HuH-7.5 (cell line): ENCODE data around the gene ADH5.
"Not testable (repeated sequence)": the region's sequence is repeated elsewhere in the genome, so short reads cannot be mapped to it uniquely, and the experiment has no call there.

Experiments used
- DNase-seq: peaks from one replicate; pipeline ENCODE4 v3.0.0; 2011; ENCODE audit warnings: low spot score

Gene ADH5

DNA sequence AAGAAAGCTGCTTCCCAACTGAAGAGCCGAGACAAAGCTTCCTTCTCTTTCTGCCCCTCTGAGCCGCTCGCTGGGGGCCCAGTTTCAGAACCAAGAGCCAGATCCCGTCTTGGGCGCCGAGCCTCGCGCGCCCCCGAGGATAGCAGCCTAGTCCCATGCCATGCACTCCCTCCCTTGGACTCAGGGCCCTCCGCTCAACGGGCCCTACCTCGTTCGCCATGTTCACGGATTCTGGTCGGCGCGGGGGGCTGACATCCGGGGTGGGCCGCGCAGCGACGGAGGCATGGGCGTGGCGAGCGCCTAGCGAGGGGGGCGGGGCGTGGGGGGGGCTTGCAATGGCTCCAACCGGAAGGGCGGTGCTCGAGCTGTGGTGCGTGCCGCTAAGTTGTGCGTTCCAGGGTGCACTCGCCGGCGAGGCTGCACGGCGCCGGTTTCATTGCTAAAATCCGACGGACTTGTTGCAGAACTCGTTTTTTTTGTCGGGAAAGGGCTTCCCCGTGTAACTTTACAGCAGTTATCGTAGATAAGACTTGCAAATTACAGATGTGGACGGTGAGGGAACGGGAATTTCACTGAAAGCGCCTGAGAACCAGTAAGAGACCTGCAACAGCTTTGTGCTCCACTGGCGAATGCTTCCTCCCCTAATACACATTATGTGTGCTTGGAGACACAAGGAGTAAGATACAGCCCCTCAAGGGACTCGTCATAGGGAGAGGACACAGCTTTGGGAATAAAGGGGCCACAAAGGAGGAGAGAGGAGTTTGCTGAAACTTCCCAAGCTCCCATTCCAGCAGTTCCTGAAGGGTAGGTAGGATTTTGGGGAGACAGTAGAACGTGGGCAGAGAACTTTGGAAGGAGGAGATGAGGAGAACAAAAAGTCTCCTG lies at the start of gene ADH5:
TSS of gene ADH5 (minus strand) at position 308 of the 885 bp plus-strand sequence. CDS start at position 220, 88 bp downstream.
- DNase-seq = peak; percentile 51

DNA sequence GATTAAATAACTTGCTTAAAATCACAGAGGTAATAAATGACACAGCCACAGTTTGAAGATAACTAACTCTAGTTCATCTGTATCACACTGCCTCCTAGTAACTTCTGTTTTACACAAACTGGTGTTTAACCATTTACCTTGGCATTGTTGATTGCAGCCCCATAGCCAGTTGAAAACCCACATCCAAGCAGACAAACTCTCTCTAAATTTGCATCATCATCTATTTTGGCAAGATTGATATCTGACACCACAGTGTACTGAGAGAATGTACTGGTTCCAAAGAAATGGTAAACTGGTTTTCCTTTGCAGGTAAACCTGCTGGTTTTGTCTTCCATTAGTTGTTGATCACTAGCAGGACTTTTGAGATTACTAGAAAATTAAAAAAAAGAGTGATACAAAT lies 47.7 kb upstream of the ADH5 start:
- DNase-seq = no peak

DNA sequence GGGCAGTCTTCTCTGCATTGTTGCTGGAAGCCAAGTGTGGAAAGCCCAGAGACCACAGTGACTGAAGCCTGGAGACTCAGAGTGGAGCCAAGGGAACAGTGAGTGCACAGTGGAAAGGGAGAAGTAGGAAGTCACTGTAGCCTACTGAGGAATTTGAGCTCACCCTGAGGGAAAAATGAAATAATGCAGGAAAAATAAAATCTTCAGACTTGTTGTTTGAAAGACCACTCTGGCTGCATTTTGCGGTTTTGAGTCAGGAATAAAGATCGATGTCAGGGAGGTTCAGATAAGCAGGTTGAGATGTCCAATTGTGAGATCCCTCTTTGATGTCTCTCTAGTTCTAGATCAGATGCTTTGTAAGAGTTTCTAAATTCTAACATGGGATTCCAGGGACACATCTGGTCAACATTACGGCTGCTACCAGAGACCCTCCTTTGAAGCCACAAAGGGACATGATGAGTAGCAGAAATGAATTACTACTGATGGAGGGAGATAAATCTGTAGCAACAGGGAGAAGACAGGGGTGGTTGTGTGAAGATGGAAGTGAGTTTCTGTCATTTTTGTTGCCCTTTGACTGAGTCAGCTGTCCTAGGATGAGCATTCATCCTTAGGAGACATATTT lies 47.1 kb upstream of the ADH5 start:
- no peak for DNase-seq

DNA sequence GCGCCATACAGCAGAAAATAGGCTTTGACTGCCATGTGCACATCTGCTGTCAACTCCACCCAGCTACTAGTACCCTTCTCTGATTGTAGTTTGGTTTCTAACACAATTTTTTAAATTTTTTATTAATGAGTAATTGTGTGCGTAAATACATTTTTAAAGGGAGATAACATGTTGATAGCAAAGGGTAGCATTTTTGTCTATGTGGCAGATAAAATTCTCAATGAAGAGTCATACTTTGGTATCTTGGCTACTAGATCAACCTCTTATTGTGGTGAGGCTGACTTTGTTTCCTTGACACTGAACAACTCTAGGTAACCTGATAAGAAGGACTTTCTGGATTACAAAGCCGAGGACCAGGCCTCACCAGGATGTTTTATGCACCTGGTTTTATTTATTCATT lies 46.0 kb upstream of the ADH5 start:
- no peak for DNase-seq

DNA sequence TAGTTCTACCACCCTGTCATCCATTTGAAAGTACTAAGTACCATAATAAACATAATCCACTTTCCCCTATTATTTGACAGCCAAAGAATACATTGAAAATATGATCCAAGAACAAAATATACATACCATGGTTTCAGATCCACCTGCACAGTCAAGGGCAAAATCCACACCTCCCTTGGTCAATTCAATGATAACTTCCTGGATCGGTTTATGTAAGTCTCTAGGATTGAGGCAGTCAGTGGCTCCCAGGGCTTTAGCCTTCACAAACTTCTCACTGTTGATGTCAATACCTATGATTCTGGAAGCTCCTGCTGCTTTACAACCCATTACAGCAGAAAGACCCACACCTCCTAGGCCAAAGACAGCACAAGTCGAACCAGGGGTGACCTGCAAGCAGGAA lies 42.8 kb upstream of the ADH5 start:
- DNase-seq = no peak

DNA sequence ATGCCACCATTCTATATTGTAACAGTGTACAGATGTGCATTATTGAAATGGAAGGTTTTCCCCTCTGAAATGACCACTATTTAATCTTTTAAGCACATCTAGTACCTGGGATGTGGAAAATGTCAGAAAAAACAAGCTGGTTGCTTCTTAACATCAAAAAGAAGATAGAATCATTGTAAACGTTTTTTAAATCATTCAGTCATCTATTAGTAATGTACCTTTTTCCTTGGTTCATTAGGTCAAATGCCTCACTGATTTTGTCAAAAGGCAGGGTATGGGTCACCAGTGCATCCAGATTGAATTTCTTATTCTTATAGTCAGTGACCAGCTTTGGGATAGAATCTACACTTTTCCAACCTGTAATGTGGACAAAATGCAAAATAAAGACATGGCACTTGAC lies 37.8 kb upstream of the ADH5 start:
- no peak for DNase-seq

DNA sequence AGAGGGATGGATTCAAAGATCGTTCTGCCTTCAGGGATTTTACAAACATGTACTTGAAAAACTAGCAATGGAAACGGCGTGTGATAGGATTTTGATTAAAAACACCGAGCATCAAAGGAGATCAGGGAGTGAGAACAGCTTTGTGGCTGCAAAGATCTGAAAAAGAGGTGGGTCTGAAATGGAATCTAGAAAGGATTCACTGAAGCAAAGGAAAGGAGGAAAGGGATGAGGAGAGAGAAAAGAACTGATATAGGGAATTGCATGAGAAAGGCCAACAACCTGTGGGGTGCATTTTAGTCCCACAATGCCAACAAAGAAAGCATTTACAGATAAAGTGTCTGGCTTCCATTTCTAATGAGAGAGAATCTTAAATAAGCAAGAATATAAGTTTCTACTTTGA lies 32.4 kb upstream of the ADH5 start:
- no peak for DNase-seq

DNA sequence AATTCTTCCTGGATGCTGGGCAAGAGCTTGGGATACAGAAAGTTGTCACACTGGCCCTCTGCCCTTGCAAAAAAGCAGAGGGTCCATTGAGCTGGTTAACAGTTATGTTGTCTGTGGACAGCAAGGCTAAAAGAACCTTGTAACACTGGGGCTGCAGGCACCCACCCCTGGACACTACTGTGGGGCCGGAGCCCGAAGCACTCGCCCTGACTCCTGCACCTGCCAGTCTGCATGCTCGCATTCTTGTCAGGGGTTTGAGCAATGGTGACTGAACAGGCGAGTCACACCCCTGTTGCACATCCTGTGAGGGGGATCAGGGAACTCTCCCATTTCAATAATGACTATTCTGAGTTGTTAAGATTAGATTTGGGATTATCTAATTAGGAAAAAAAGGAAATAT lies 31.9 kb upstream of the ADH5 start:
- no peak for DNase-seq

DNA sequence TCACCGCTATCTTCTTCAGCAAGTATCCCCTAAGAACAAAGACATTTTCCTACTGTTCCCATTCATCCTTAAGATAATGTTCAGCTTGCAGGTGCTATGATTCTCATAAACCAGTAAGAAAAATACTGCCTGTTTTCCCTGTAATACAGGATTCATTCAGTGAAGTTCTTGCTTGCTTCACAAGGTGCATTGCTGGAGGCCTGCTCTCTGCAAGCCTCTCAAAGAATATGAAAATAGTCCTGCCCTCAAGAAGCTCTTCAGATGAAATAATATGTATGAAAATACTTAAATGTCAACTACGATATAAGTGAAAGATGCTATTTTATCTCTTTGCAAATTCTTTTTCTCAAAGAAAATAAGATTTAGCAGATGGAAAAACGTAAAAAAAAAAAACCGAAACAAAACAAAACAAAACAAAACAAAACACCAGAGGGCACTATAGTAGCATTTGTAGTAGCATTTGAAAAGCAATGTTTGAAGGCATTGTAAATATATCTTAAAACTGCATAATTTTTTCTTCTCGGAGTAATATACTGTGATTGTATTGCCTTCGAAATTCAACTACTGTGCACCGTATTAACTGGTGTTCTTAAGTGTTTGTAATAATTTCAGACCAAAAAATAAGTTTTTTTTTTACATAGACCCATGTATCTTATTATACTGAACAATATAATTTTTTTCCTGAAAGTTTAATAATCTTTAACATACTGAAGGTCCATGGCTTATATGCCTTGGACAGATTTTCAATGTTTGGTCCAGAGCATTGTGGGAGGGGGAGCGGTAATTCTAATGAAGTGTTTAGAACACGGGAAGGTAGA lies 29.5 kb upstream of the ADH5 start:
- no peak for DNase-seq

DNA sequence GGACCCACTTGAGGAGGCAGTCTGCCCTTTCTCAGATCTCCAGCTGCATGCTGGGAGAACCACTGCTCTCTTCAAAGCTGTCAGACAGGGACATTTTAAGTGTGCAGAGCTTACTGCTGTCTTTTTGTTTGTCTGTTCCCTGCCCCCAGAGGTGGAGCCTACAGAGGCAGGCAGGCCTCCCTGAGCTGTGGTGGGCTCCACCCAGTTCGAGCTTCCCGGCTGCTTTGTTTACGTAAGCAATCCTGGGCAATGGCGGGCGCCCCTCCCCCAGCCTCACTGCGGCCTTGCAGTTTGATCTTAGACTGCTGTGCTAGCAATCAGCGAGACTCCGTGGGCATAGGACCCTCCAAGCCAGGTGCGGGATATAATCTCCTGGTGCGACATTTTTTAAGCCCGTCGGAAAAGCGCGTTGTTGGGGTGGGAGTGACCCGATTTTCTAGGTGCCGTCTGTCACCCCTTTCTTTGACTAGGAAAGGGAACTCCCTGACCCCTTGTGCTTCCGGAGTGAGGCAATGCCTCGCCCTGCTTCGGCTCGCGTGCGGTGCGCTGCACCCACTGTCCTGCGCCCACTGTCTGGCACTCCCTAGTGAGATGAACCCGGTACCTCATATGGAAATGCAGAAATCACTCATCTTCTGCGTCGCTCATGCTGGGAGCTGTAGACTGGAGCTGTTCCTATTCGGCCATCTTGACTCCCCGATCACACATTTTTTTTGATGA lies 28.7 kb upstream of the ADH5 start:
- not testable (repeated sequence) for DNase-seq

DNA sequence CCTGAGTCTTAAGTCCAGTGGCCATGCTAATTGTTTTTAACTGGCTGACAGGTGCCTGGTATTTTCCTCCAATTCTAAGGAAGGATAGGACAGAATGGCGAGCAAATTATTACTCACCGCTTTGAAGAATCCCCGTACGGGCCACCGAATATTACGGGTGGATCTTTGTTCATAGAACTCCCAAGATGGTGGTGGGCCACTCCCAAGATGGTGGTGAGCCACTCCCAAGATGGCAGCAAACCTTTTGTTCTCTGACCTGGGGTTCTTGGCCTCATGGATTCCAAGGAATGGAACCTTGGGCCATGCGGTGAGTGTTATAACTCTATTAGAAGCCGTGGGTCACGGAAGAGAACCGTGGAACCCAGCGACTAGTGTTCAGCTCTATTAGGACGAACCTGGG lies 20.7 kb upstream of the ADH5 start:
- DNase-seq = not testable (repeated sequence)

DNA sequence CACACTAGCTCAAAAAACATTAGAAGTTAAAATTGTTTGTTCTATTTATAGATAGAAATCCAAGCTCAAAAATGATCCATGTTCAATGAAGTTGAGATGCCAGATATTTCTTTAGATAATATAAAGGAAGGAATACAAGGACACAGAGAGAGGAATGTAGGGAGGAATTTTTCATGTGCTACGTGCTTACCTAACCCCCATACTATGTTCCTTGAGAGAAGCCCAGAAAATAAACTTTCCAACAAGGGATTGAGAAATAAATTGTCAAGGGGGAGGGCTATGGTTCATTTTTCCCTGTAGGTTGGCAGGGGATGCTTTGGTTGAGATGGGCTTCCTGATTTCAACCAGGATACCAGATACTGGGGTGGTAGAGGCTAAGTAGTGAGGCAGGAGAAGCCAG lies 15.6 kb upstream of the ADH5 start:
- DNase-seq = no peak

DNA sequence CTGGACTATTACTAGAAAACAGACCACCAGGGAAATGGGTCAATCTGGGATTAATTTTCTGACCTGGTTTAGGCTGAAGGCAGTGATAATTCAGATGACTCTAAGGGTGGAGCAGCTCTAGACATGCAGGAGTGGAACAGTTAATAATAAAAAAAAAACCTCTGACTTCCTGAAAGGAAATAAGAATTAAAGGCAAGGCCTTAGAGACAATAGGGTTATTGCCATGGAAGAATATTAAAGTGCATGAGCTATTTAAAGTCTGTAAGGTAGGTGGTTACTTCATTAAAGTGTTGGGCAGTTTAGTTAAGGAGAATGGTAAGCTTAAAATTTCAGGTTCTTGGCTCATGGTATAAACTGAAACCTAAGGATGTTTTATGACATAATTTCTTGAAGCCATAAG lies 14.6 kb upstream of the ADH5 start:
- DNase-seq = no peak

DNA sequence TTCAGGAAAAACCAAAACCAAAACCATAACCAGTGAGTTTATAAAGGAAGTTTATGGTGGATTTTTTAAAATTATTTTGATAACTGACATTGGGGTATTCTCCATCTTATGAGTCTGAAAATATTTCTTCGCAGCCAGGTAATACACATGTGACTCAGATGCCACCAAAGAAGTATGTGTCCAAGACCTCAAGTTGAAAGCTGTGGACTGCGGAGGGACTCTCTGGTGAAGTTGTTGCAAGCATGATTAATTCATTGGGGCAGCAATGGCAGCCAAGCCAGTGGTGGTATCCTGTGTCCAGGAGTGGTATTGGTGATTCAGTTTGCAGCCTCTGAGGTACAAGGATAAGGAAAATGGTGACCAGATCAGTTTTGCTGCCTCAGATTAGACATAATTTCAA lies 14.0 kb upstream of the ADH5 start:
- no peak for DNase-seq

DNA sequence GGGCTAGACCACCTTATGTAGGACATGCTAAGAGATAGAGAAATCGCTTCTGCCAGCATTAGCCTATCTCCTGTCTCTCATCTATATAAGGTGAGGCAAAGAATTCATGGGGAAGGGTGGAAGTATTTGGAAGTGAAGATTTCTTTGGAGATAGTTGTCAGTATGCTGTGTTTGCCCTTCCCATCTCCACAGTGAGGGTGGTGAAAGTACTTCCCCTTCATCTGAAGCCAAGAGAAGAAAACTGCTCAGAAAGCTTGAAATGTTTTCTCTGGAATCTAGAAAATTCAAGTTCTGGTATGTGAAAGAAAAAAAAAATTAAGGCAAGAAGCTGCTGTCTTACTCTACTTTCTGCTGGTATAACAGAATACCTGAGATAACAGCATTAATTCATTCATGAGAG lies 12.3 kb upstream of the ADH5 start:
- DNase-seq = no peak

DNA sequence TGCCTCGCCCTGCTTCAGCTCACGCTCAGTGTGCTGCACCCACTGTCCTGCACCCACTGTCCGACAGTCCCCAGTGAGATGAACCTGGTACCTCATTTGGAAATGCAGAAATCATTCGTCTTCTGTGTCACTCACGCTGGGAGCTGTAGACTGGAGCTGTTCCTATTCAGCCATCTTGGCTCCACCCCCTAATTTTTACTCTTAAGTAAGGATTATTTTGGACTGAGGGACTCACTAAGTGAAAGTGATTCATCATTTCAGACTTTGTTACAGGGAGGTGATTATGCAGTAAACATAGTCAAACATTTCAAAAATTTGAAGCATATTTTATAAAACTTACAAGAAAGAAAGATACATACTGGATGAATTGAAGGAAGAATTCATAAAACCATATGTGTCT lies 11.2 kb upstream of the ADH5 start:
- not testable (repeated sequence) for DNase-seq

DNA sequence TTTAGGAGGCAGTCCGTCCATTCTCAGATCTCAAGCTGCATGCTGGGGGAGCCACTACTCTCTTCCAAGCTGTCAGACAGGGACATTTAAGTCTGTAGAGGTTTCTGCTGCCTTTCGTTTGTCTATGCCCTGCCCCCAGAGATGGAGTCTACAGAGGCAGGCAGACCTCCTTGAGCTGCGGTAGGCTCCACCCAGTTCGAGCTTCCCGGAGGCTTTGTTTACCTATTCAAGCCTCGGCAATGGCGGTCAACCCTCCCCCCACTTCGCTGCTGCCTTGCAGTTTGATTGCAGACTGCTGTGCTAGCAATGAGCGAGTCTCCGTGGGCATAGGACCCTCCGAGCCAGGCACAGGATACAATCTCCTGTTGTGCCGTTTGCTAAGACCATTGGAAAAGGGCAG lies 10.7 kb upstream of the ADH5 start:
- DNase-seq = no peak

DNA sequence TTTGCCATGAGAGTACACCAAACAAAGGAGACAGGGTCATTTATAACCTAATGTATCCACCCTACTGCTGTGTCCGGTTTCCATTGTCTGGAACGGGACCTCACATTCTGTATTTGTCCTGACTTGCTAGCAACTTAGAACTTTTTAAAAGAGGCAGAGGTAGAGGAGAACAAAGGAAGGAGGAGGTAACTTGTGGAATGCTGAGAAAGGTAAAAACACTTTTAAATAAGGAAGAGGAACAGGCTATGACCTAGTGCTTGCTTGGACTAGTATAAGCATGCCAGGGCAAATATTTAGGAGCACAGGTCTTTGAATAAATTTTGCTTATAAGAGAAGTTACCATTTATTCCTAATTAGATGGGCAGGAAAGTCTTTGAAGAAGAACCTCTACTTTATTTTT lies 3.3 kb upstream of the ADH5 start:
- not testable (repeated sequence) for DNase-seq

DNA sequence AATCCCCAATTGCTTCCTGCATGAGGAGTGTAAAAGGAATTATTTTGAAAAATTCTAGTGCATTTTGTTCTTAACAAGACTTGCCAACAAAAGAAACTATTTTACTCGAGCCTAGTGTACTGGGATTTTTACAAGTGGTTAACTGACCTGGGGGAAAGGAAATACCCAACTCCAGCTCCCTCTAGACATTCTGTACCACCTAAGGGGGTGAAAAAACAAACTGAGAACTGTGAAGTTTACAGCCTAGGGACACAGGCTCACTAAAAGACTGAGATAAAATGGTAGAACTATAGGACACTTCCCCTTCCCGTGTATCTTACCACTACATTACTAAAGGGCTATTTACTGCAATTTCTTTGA lies 2.6 kb upstream of the ADH5 start:
- no peak for DNase-seq

DNA sequence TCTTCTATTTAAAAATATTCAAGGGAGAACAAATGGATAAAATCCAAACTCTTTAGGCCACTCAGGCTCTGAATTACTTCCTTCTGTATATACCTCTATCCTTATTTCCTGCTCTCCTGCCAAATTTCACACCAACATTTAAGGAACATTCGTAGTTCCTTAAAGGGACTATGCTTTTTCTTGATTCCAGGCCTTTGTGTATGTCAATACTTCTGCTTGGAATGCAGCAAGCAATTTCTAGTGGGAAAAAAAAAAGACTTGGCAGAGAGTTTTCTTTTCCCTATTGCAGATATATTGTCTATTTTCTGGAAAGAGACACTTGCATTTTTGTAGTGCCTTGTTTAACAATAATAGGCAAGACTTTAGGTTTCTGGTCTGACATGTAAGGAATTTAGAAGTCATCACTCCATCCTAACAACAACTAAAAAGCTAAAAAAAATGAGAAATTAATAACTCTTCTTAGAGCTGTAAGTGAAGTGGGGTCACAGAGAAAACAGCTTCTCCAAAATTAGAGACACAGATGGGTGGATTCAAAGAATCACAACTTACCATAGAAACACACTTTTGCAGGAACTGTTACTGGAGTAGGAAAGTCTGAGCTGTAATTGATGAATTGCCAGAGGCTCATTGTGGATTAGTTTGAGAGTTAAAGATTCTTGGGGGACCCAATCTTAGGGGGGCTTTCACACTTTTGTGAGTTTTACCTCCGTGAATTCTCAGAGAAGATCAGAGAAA lies 2.1 kb upstream of the ADH5 start:
- no peak for DNase-seq

DNA sequence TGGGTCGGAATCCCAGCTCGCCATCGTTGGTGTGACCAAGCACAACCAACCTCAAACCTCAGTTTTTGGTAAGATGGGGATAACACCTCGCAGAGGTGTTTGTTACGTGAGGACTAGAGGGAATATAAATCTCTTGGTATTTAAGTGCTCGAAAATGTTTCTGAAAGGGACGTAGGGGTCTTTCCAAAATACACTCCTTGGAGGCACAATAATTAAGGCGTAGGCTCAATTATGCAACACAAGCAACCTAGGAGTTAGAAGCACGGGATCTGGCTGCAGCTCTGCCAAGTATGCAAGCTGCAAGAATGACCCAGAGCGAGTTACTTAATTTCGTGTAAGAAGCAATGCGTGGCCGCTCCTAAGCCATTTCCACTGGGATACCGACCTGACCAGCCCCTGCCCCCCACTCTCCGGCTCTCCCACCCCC lies 552 bp downstream of the ADH5 start:
- peak; percentile 27 for DNase-seq

DNA sequence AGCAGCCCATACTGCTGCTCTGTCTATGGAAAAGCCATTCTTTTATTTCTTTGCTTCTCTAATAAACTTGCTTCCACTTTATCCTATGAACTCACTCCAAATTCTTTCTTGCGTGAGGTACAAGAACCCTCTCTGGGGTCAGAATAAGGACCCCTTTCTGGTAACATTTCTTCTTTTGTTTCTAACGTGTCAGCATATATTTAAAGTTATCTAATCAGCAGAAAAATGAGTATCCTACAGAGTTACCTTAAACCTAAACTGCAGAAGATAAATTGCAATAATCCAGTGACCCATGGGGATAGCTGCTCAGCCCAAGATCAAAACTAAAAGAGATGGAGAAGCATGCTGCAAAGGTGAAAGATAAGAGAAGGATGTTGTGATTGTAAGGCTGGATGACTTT lies 4.0 kb downstream of the ADH5 start:
- DNase-seq = no peak
